Activated B cell treated with CpG ODN at 0.5 μM for 24 hours (primary cell): ENCODE data around the gene PIK3C2G. TPM values are rescaled to one million over a fixed set of nuclear protein-coding genes. Genes with fewer than 3 reads are reported as not detected.

ENCODE experiments used
- ATAC-seq: fragments of 200-7000 bp; cut with Tn5 transposase; one replicate; pipeline ENCODE4 v1.10.0; 2021; ENCODE audit warnings: low read depth, mild to moderate bottlenecking, moderate library complexity
- CTCF ChIA-PET: fragments of 350-600 bp; sonication (Branson Sonifier 250); formaldehyde crosslinking; loops from one replicate; lab custom pipeline; 2021; ENCODE audit warnings: antibody characterized with exemption; lab: Charles Lee
- POLR2A ChIA-PET: fragments of 350-600 bp; sonication (Branson Sonifier 250); formaldehyde crosslinking; loops from one replicate; lab custom pipeline; 2021; ENCODE audit warnings: antibody characterized with exemption; lab: Charles Lee
- DNase-seq: peaks from one replicate; pipeline ENCODE4 v3.0.0; 2022
- H3K27ac Mint-ChIP-seq: one replicate; pipeline ENCODE4 v1.8.0; 2020; ENCODE audit warnings: mixed read lengths
- H3K27me3 Mint-ChIP-seq: one replicate; pipeline ENCODE4 v1.8.0; 2021; ENCODE audit warnings: mixed read lengths
- H3K36me3 Mint-ChIP-seq: one replicate; pipeline ENCODE4 v1.8.0; 2021; ENCODE audit warnings: low read depth, mixed read lengths
- H3K4me1 Mint-ChIP-seq: one replicate; pipeline ENCODE4 v1.8.0; 2021; ENCODE audit warnings: mixed read lengths
- H3K4me3 Mint-ChIP-seq: one replicate; pipeline ENCODE4 v1.8.0; 2020; ENCODE audit warnings: mild to moderate bottlenecking, mixed read lengths
- H3K9me3 Mint-ChIP-seq: one replicate; pipeline ENCODE4 v1.8.0; 2020; ENCODE audit warnings: mixed read lengths
- intact Hi-C: fragments of 100-400 bp; cut with micrococcal nuclease; formaldehyde crosslinking; loops from one replicate; pipeline ENCODE4 v1.15.1; 2024
- total RNA-seq: library from RNA; stranded (reverse); gene quantifications from 2 replicates; pipeline ENCODE4 v1.2.3, GENCODE V29; 2022
- TF ChIP-seq, protein P1 (sequence below): fragments of 200-600 bp; IDR thresholded peaks from one replicate; pipeline ENCODE4 v1.8.0; 2022; ENCODE audit warnings: antibody characterized with exemption, mild to moderate bottlenecking

PIK3C2G gene
- total RNA-seq, 1 donor from 2014 or later, result not detected

DNA sequence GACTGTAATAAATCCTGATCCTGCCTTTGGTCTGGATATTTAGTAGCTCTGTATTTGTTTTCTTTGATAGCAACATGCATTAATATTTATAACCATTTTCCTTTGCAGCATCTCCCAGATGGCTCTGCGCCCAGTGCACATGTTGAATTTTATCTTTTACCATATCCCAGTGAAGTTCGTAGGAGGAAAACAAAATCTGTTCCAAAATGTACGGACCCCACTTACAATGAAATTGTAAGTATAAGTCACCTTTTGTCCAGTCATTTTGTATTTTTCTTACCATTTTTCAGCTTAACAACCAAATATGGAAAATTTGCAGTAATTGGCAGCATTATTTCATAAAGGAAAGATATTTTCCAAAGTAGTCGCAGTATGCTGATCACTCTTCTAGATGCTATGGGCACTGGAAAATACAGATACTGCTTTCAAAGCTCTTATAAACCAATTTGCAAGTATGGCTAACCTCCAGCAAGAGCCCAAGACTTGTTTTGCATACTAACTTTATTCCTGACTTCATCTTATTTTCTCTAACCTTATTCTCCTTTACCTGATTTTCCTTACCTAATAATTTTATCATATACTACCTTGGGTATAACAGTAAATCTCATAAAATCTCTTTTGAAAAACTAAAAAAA is 379.1 kb downstream of the PIK3C2G start:
- intact Hi-C loops, result no loop called here
- Mint-ChIP-seq H3K4me3 (no peak overlapping the region), H3K27me3 (no peaks in the 10 kb centered on the region), H3K36me3 (no peaks in the 10 kb centered on the region), H3K4me1 (no peaks in the 10 kb centered on the region), H3K9me3 (peaks cover 5% of the 10 kb centered on the region), H3K27ac (no peak overlapping the region)
- no peak for DNase-seq
- ChIA-PET POLR2A (no interaction called here), CTCF (no interaction called here)
- ATAC-seq, result no peak
- TF ChIP-seq, protein P1, sequence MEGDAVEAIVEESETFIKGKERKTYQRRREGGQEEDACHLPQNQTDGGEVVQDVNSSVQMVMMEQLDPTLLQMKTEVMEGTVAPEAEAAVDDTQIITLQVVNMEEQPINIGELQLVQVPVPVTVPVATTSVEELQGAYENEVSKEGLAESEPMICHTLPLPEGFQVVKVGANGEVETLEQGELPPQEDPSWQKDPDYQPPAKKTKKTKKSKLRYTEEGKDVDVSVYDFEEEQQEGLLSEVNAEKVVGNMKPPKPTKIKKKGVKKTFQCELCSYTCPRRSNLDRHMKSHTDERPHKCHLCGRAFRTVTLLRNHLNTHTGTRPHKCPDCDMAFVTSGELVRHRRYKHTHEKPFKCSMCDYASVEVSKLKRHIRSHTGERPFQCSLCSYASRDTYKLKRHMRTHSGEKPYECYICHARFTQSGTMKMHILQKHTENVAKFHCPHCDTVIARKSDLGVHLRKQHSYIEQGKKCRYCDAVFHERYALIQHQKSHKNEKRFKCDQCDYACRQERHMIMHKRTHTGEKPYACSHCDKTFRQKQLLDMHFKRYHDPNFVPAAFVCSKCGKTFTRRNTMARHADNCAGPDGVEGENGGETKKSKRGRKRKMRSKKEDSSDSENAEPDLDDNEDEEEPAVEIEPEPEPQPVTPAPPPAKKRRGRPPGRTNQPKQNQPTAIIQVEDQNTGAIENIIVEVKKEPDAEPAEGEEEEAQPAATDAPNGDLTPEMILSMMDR, result no peak

DNA sequence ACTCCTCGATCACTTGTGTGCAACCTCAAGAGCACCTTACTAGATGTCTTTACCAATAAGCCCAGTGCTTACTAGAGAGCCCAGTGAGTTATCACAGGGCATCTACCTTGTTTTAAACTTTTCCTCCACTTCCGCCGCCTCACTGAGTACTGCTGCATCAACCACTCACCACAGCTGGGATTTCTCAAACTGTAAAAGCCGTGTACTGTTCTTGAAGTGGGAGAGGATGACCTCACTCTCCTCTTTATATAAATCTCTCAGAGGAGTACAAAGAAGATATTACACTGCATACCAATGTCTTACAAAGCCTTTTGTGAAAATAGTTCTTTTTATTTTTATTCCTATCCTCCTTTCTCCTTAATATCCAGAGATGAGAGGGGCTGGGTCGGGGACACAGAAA is 382.4 kb downstream of the PIK3C2G start:
- Mint-ChIP-seq H3K36me3 (no peaks in the 10 kb centered on the region), H3K27ac (no peak overlapping the region), H3K9me3 (peaks cover 5% of the 10 kb centered on the region), H3K4me1 (no peaks in the 10 kb centered on the region), H3K27me3 (no peaks in the 10 kb centered on the region), H3K4me3 (no peak overlapping the region)
- intact Hi-C loops, result no loop called here
- ATAC-seq (no peak), DNase-seq (no peak)
- TF ChIP-seq, protein P1, result no peak
- POLR2A ChIA-PET, result no interaction called here
- CTCF ChIA-PET, result no interaction called here

DNA sequence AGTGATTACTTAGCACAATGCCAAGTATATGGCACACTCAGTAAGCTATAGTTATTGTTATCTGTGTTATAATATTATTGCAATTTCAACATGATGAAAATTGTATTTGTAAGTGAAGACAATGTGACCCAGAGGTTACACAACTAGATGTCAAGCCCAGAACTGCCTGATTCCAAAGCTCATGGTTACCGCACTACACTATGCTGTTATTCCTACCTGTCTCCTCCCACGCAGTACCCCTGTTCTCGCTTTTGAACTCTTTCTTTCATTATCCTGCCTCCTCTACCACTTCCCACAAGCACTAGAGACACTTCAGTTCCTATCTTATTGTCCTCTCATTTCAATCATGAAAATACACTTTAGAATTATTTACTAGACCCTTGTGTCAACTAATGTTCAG is 383.2 kb downstream of the PIK3C2G start:
- DNase-seq (no peak), ATAC-seq (no peak)
- H3K9me3 Mint-ChIP-seq, result peaks cover 5% of the 10 kb centered on the region
- no peaks in the 10 kb centered on the region for H3K36me3 Mint-ChIP-seq
- H3K27me3 Mint-ChIP-seq, result no peaks in the 10 kb centered on the region
- no peak overlapping the region for H3K27ac Mint-ChIP-seq
- H3K4me1 Mint-ChIP-seq, result no peaks in the 10 kb centered on the region
- CTCF ChIA-PET, result no interaction called here
- TF ChIP-seq, protein P1, result no peak
- no peak overlapping the region for H3K4me3 Mint-ChIP-seq
- intact Hi-C loops, result no loop called here
- POLR2A ChIA-PET, result no interaction called here

DNA sequence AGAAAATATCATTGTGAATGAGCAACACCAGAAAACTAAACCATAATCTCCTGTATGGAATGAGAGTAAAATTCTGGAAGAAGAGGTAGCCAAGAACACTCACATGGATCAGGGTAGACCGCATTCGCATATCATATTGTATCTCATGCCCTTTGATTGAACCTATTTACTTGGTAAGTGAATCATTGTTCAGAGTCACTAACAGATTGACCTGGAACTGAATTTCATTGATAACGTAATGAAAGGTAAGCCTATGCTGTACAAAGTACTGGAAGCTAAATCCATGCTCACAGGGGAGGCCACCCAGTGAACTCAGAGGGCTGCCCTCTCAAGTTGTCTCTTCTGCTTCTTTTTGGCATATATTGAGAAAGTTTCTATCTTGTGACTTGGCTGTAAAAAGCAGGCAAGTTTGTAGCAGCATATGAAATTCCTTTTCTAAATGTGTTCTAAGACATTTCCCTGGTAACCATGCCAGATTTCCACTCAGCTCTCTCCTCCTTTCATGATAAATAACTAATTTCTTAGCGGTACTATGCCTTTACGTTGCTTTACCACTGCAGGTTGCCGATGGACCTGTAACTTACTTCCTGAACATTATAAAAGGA is 385.1 kb downstream of the PIK3C2G start:
- DNase-seq, result no peak
- intact Hi-C loops, result no loop called here
- H3K4me1 Mint-ChIP-seq, result no peaks in the 10 kb centered on the region
- H3K27ac Mint-ChIP-seq, result no peak overlapping the region
- ChIA-PET POLR2A (no interaction called here), CTCF (no interaction called here)
- ATAC-seq, result no peak
- peaks cover 3% of the 10 kb centered on the region for H3K9me3 Mint-ChIP-seq
- no peaks in the 10 kb centered on the region for H3K36me3 Mint-ChIP-seq
- H3K4me3 Mint-ChIP-seq, result no peak overlapping the region
- no peaks in the 10 kb centered on the region for H3K27me3 Mint-ChIP-seq
- TF ChIP-seq, protein P1, result no peak

DNA sequence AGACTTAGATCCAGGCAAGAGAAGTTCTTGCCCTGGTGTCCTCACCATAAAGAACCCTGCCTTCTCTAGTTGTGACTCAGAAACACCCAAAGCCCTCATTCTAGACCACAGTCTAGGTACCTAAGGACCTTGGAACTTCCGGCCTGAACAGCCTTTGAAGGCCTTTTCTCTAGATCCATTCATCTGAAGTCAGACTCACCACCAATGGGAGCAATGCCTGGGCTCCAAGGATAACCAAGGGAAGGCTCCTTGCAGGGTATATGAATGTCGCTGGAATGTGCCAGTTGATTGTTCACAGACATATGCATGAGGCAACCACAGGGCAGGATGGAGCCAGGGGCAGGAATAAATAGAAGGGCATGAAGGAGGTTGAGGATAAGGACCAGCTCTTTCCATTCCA is 390.2 kb downstream of the PIK3C2G start:
- Mint-ChIP-seq H3K27ac (no peak overlapping the region), H3K4me3 (no peak overlapping the region), H3K27me3 (no peaks in the 10 kb centered on the region), H3K9me3 (peaks cover under 1% of the 10 kb centered on the region), H3K4me1 (no peaks in the 10 kb centered on the region), H3K36me3 (no peaks in the 10 kb centered on the region)
- intact Hi-C loops, result no loop called here
- ChIA-PET CTCF (no interaction called here), POLR2A (no interaction called here)
- TF ChIP-seq, protein P1, result no peak
- DNase-seq (no peak), ATAC-seq (no peak)
